Mucosa of stomach (tissue), 1 donor: ENCODE data around the gene F8A3.
"Not testable (repeated sequence)": the region's sequence is repeated elsewhere in the genome, so short reads cannot be mapped to it uniquely, and the experiment has no call there.

Source experiments
- H3K27me3 ChIP-seq: one replicate; pipeline ENCODE4 v1.7.0; 2013; ENCODE audit warnings: mild to moderate bottlenecking, low read length; ENCODE audit not compliant: control insufficient read depth, insufficient read depth
- H3K36me3 ChIP-seq: one replicate; pipeline ENCODE4 v1.7.0; 2013; ENCODE audit warnings: low read length; ENCODE audit not compliant: control insufficient read depth, insufficient read depth
- H3K4me1 ChIP-seq: one replicate; pipeline ENCODE4 v1.7.0; 2013; ENCODE audit warnings: mild to moderate bottlenecking, low read length; ENCODE audit not compliant: control insufficient read depth, insufficient read depth
- H3K4me3 ChIP-seq: one replicate; pipeline ENCODE4 v1.7.0; 2013; ENCODE audit warnings: low read length
- H3K9ac ChIP-seq: one replicate; pipeline ENCODE4 v1.7.0; 2013; ENCODE audit warnings: mild to moderate bottlenecking, low read length, moderate library complexity
- H3K9me3 ChIP-seq: one replicate; pipeline ENCODE4 v1.7.0; 2013; ENCODE audit warnings: mild to moderate bottlenecking, low read length, moderate library complexity; ENCODE audit not compliant: control insufficient read depth
- donor health status: Pancreatic carcinoma.

The F8A3 gene

GRCh38 chrX:155458471-155458870, at the start of gene F8A3:
F8A3 (minus strand) TSS chrX:155458620; CDS start chrX:155458600, 20 bp downstream.
- not testable (repeated sequence) for H3K4me1 ChIP-seq, H3K36me3 ChIP-seq, H3K9me3 ChIP-seq, H3K9ac ChIP-seq, H3K27me3 ChIP-seq, H3K4me3 ChIP-seq

GRCh38 chrX:155505296-155505695, 46.9 kb upstream of the F8A3 start:
- H3K9ac ChIP-seq, result no peak overlapping the region

GRCh38 chrX:155495134-155495533, 36.7 kb upstream of the F8A3 start:
- H3K4me3 ChIP-seq, H3K9ac ChIP-seq, H3K4me1 ChIP-seq, H3K9me3 ChIP-seq, H3K27me3 ChIP-seq, H3K36me3 ChIP-seq: not testable (repeated sequence)

More at GRCh38 chrX:155505296-155505695, 46.9 kb upstream of the F8A3 start:
- Histone ChIP-seq H3K4me3 (no peak overlapping the region), H3K9me3 (no peaks in the 10 kb centered on the region), H3K27me3 (no peaks in the 10 kb centered on the region), H3K36me3 (no peaks in the 10 kb centered on the region), H3K4me1 (no peaks in the 10 kb centered on the region)

GRCh38 chrX:155491421-155491820, 33.0 kb upstream of the F8A3 start:
- H3K9me3 ChIP-seq, H3K9ac ChIP-seq, H3K36me3 ChIP-seq, H3K27me3 ChIP-seq, H3K4me1 ChIP-seq, H3K4me3 ChIP-seq: not testable (repeated sequence)

- H3K27me3 ChIP-seq, H3K36me3 ChIP-seq, H3K4me1 ChIP-seq, H3K9me3 ChIP-seq, H3K9ac ChIP-seq, H3K4me3 ChIP-seq: not testable (repeated sequence)
Observed at GRCh38 chrX:155477136-155477535, 18.7 kb upstream of the F8A3 start.

- H3K9me3 ChIP-seq, H3K9ac ChIP-seq, H3K27me3 ChIP-seq, H3K4me1 ChIP-seq, H3K4me3 ChIP-seq, H3K36me3 ChIP-seq: not testable (repeated sequence)
Observed at GRCh38 chrX:155466269-155466938, 8.0 kb upstream of the F8A3 start.

- not testable (repeated sequence) for H3K27me3 ChIP-seq, H3K9me3 ChIP-seq, H3K4me1 ChIP-seq, H3K4me3 ChIP-seq, H3K36me3 ChIP-seq, H3K9ac ChIP-seq
Observed at GRCh38 chrX:155460501-155460900, 2.1 kb upstream of the F8A3 start.

GRCh38 chrX:155457761-155458447, 516 bp downstream of the F8A3 start:
- not testable (repeated sequence) for H3K27me3 ChIP-seq, H3K4me1 ChIP-seq, H3K4me3 ChIP-seq, H3K9me3 ChIP-seq, H3K9ac ChIP-seq, H3K36me3 ChIP-seq

- Histone ChIP-seq H3K4me3 (no peak overlapping the region), H3K27me3 (no peaks in the 10 kb centered on the region), H3K9ac (no peak overlapping the region), H3K4me1 (no peaks in the 10 kb centered on the region), H3K36me3 (no peaks in the 10 kb centered on the region), H3K9me3 (no peaks in the 10 kb centered on the region)
Observed at GRCh38 chrX:155441097-155441496, 17.3 kb downstream of the F8A3 start.

- H3K4me3 ChIP-seq, result no peak overlapping the region
- H3K4me1 ChIP-seq, result no peaks in the 10 kb centered on the region
- no peaks in the 10 kb centered on the region for H3K9me3 ChIP-seq
- H3K9ac ChIP-seq, result no peak overlapping the region
- no peaks in the 10 kb centered on the region for H3K27me3 ChIP-seq
- H3K36me3 ChIP-seq, result no peaks in the 10 kb centered on the region
Observed at GRCh38 chrX:155435744-155436112, 22.7 kb downstream of the F8A3 start.

GRCh38 chrX:155434906-155435743, 23.3 kb downstream of the F8A3 start:
- Histone ChIP-seq H3K9ac (no peak overlapping the region), H3K4me3 (no peak overlapping the region), H3K27me3 (no peaks in the 10 kb centered on the region), H3K36me3 (no peaks in the 10 kb centered on the region), H3K9me3 (no peaks in the 10 kb centered on the region), H3K4me1 (no peaks in the 10 kb centered on the region)

- Histone ChIP-seq H3K9me3 (no peaks in the 10 kb centered on the region), H3K4me1 (no peaks in the 10 kb centered on the region), H3K27me3 (no peaks in the 10 kb centered on the region), H3K36me3 (no peaks in the 10 kb centered on the region), H3K9ac (no peak overlapping the region), H3K4me3 (no peak overlapping the region)
Observed at GRCh38 chrX:155417769-155418168, 40.7 kb downstream of the F8A3 start.
